NCI-H82 (cell line): ENCODE results near the gene PTPRB.

Experiments
- DNase-seq: peaks from one replicate; lab custom pipeline; 2025; lab: John Stamatoyannopoulos, UW

PTPRB gene

GRCh38 chr12:70592664-70593063 is 44.6 kb downstream of the PTPRB start:
- no peak for DNase-seq

- DNase-seq: no peak
Observed at GRCh38 chr12:70590549-70591226, 46.5 kb downstream of the PTPRB start.

GRCh38 chr12:70590051-70590450 is 47.2 kb downstream of the PTPRB start:
- DNase-seq: peak; percentile 75

- no peak for DNase-seq
Observed at GRCh38 chr12:70584332-70584731, 52.9 kb downstream of the PTPRB start.

- DNase-seq: no peak
Observed at GRCh38 chr12:70583251-70583650, 54.0 kb downstream of the PTPRB start.

GRCh38 chr12:70581208-70581607 is 56.0 kb downstream of the PTPRB start:
- DNase-seq: no peak

GRCh38 chr12:70577283-70577634 is 60.0 kb downstream of the PTPRB start:
- no peak for DNase-seq

- DNase-seq: peak; percentile 85
Observed at GRCh38 chr12:70576341-70577282, 60.6 kb downstream of the PTPRB start.

GRCh38 chr12:70571705-70572268 is 65.4 kb downstream of the PTPRB start:
- no peak for DNase-seq

GRCh38 chr12:70571029-70571428 is 66.2 kb downstream of the PTPRB start:
- no peak for DNase-seq

- no peak for DNase-seq
Observed at GRCh38 chr12:70561550-70561949, 75.7 kb downstream of the PTPRB start.

GRCh38 chr12:70560671-70561070 is 76.6 kb downstream of the PTPRB start:
- no peak for DNase-seq

GRCh38 chr12:70559390-70559789 is 77.8 kb downstream of the PTPRB start:
- no peak for DNase-seq

GRCh38 chr12:70557583-70558191 is 79.5 kb downstream of the PTPRB start:
- DNase-seq: no peak

GRCh38 chr12:70556179-70556869 is 80.9 kb downstream of the PTPRB start:
- DNase-seq: no peak

- no peak for DNase-seq
Observed at GRCh38 chr12:70555081-70555480, 82.1 kb downstream of the PTPRB start.

- DNase-seq: no peak
Observed at GRCh38 chr12:70553391-70553859, 83.8 kb downstream of the PTPRB start.

- no peak for DNase-seq
Observed at GRCh38 chr12:70551731-70552130, 85.5 kb downstream of the PTPRB start.

- no peak for DNase-seq
Observed at GRCh38 chr12:70550180-70550577, 87.0 kb downstream of the PTPRB start.

- DNase-seq: no peak
Observed at GRCh38 chr12:70549340-70550179, 87.7 kb downstream of the PTPRB start.

GRCh38 chr12:70543444-70543843 is 93.8 kb downstream of the PTPRB start:
- DNase-seq: peak; percentile 10
